ENCODE data around the gene AK2. TPM values are rescaled to one million over a fixed set of nuclear protein-coding genes. Genes with fewer than 3 reads are reported as not detected.

Gene AK2
- total and polyA plus RNA-seq, 2 donors (not counting 3 experiments of a cell fraction or from before 2014, with no cell fraction given) = 107 to 134 TPM

Other genes with a start within 250 kb of the AK2 start
- gene YARS1, start 219.5 kb downstream of the AK2 start, total RNA-seq = 130 and 144 TPM in 2 replicates
- 31.5 and 38.2 TPM in 2 replicates for gene YARS1, start 219.5 kb downstream of the AK2 start, polyA plus RNA-seq
- gene S100PBP, start 219.2 kb downstream of the AK2 start, total RNA-seq = 36.9 and 38.6 TPM in 2 replicates
- gene S100PBP, start 219.2 kb downstream of the AK2 start, polyA plus RNA-seq = 15.4 and 16.4 TPM in 2 replicates
- gene FNDC5, start 166.0 kb downstream of the AK2 start, total RNA-seq = 0.64 TPM in 1 of 2 replicates, not detected in the other
- gene FNDC5, start 166.0 kb downstream of the AK2 start, polyA plus RNA-seq = 0.14 and 0.49 TPM in 2 replicates
- gene HPCA, start 150.4 kb downstream of the AK2 start, total RNA-seq = not detected in 2 replicates
- not detected in 2 replicates for gene HPCA, start 150.4 kb downstream of the AK2 start, polyA plus RNA-seq
- 14.8 and 23.6 TPM in 2 replicates for gene TMEM54, start 135.5 kb downstream of the AK2 start, total RNA-seq
- 77.2 and 89.7 TPM in 2 replicates for gene TMEM54, start 135.5 kb downstream of the AK2 start, polyA plus RNA-seq
- gene RNF19B, start 72.1 kb downstream of the AK2 start, total RNA-seq = 24.2 and 25.6 TPM in 2 replicates
- 19.2 and 19.6 TPM in 2 replicates for gene RNF19B, start 72.1 kb downstream of the AK2 start, polyA plus RNA-seq
- gene AZIN2, start 44.3 kb upstream of the AK2 start, total RNA-seq = 0.76 and 0.91 TPM in 2 replicates
- 1.3 and 1.4 TPM in 2 replicates for gene AZIN2, start 44.3 kb upstream of the AK2 start, polyA plus RNA-seq
- 8.3 and 8.6 TPM in 2 replicates for gene TRIM62, start 145.2 kb upstream of the AK2 start, total RNA-seq
- gene TRIM62, start 145.2 kb upstream of the AK2 start, polyA plus RNA-seq = 9.3 and 10.4 TPM in 2 replicates
- gene ZNF362, start 219.6 kb upstream of the AK2 start, total RNA-seq = 35.3 and 36.9 TPM in 2 replicates
- 28.4 and 48.0 TPM in 2 replicates for gene ZNF362, start 219.6 kb upstream of the AK2 start, polyA plus RNA-seq